DOHH2 (cell line): ENCODE measurements around the gene ZFPL1.

Experiments
- H3F3A ChIP-seq: fragments of 200-600 bp; sonication (generic), shearing (Covaris generic); 2 replicates; pipeline ENCODE4 v1.6.0; 2016; ENCODE audit warnings: antibody characterized with exemption, mild to moderate bottlenecking; ENCODE audit not compliant: control insufficient read depth, insufficient read depth
- H3K27ac ChIP-seq: fragments of 200-600 bp; sonication (generic); 2 replicates; pipeline ENCODE4 v1.5.1; 2014; ENCODE audit warnings: low read depth, mild to moderate bottlenecking, low read length, moderate library complexity
- H3K27me3 ChIP-seq: fragments of 200-600 bp; sonication (generic); 2 replicates; pipeline ENCODE4 v1.6.1; 2014; ENCODE audit warnings: mild to moderate bottlenecking, low read length, mixed read lengths; ENCODE audit not compliant: control insufficient read depth
- H3K36me3 ChIP-seq: fragments of 200-600 bp; sonication (generic); 2 replicates; pipeline ENCODE4 v1.6.1; 2014; ENCODE audit warnings: mild to moderate bottlenecking, low read length, moderate library complexity, mixed read lengths; ENCODE audit not compliant: control insufficient read depth
- H3K4me1 ChIP-seq: fragments of 200-600 bp; sonication (generic); 2 replicates; pipeline ENCODE4 v1.6.1; 2014; ENCODE audit warnings: mild to moderate bottlenecking, low read length, mixed read lengths; ENCODE audit not compliant: control insufficient read depth
- H3K4me2 ChIP-seq: fragments of 200-600 bp; sonication (generic); 2 replicates; pipeline ENCODE4 v1.6.0; 2014; ENCODE audit warnings: mild to moderate bottlenecking, low read length, moderate library complexity
- H3K4me3 ChIP-seq: fragments of 200-600 bp; sonication (generic); 2 replicates; pipeline ENCODE4 v1.5.1; 2014; ENCODE audit warnings: mild to moderate bottlenecking, low read length, mixed read lengths
- H3K79me2 ChIP-seq: fragments of 200-600 bp; sonication (generic); 2 replicates; pipeline ENCODE4 v1.6.1; 2014; ENCODE audit warnings: mild to moderate bottlenecking, low read length, mixed read lengths; ENCODE audit not compliant: control insufficient read depth
- H3K9me2 ChIP-seq: fragments of 200-600 bp; sonication (generic); replicated peaks from 2 replicates; pipeline ENCODE4 v1.6.1; 2014; ENCODE audit warnings: mild to moderate bottlenecking, low read length, mixed read lengths; ENCODE audit not compliant: control insufficient read depth
- H3K9me3 ChIP-seq: fragments of 200-600 bp; sonication (generic); 2 replicates; pipeline ENCODE4 v1.6.1; 2014; ENCODE audit warnings: antibody characterized with exemption, low read length, mixed read lengths; ENCODE audit not compliant: control insufficient read depth, insufficient read depth
- H4K20me1 ChIP-seq: fragments of 200-600 bp; sonication (generic); 2 replicates; pipeline ENCODE4 v1.6.0; 2014; ENCODE audit warnings: low read depth, mild to moderate bottlenecking, antibody characterized with exemption, low read length, moderate library complexity; ENCODE audit not compliant: control insufficient read depth, insufficient read depth
- EZH2phosphoT487 ChIP-seq: fragments of 200-600 bp; sonication (generic); IDR thresholded peaks from 2 replicates; pipeline ENCODE4 v1.6.1; 2017; ENCODE audit warnings: borderline replicate concordance, mild to moderate bottlenecking, antibody characterized with exemption, low read length, moderate library complexity, mixed read lengths
- TF ChIP-seq, protein P1 (sequence below): fragments of 200-600 bp; sonication (generic); IDR thresholded peaks from one replicate; pipeline ENCODE4 v1.5.1; 2014; ENCODE audit warnings: antibody characterized with exemption, mild to moderate bottlenecking, low read depth, low read length; ENCODE audit not compliant: poor library complexity, severe bottlenecking

Gene ZFPL1

GRCh38 chr11:65072631-65072966, 11.4 kb upstream of the ZFPL1 start:
- Histone ChIP-seq H3K27ac (no peak overlapping the region), H3K9me2 (no peaks in the 10 kb centered on the region), H3K27me3 (no peaks in the 10 kb centered on the region), H4K20me1 (no peaks in the 10 kb centered on the region), H3K4me2 (peak overlapping the region; percentile 39), H3K36me3 (peaks cover 23% of the 10 kb centered on the region), H3K79me2 (peaks cover 12% of the 10 kb centered on the region), H3K4me3 (no peak overlapping the region), H3K9me3 (no peaks in the 10 kb centered on the region), H3K4me1 (peaks cover 18% of the 10 kb centered on the region), H3F3A (no peaks in the 10 kb centered on the region)
- TF ChIP-seq EZH2phosphoT487: no peak
- TF ChIP-seq, protein P1, sequence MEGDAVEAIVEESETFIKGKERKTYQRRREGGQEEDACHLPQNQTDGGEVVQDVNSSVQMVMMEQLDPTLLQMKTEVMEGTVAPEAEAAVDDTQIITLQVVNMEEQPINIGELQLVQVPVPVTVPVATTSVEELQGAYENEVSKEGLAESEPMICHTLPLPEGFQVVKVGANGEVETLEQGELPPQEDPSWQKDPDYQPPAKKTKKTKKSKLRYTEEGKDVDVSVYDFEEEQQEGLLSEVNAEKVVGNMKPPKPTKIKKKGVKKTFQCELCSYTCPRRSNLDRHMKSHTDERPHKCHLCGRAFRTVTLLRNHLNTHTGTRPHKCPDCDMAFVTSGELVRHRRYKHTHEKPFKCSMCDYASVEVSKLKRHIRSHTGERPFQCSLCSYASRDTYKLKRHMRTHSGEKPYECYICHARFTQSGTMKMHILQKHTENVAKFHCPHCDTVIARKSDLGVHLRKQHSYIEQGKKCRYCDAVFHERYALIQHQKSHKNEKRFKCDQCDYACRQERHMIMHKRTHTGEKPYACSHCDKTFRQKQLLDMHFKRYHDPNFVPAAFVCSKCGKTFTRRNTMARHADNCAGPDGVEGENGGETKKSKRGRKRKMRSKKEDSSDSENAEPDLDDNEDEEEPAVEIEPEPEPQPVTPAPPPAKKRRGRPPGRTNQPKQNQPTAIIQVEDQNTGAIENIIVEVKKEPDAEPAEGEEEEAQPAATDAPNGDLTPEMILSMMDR: no peak

GRCh38 chr11:65077451-65077850, 6.6 kb upstream of the ZFPL1 start:
- no peak for TF ChIP-seq EZH2phosphoT487
- TF ChIP-seq, protein P1: no peak
- Histone ChIP-seq H3K9me2 (no peaks in the 10 kb centered on the region), H4K20me1 (no peaks in the 10 kb centered on the region), H3K27ac (no peak overlapping the region), H3K9me3 (no peaks in the 10 kb centered on the region), H3K36me3 (peaks cover 69% of the 10 kb centered on the region), H3K4me2 (no peak overlapping the region), H3F3A (no peaks in the 10 kb centered on the region), H3K4me3 (no peak overlapping the region), H3K4me1 (peaks cover 46% of the 10 kb centered on the region), H3K79me2 (peaks cover 58% of the 10 kb centered on the region), H3K27me3 (no peaks in the 10 kb centered on the region)

DNA sequence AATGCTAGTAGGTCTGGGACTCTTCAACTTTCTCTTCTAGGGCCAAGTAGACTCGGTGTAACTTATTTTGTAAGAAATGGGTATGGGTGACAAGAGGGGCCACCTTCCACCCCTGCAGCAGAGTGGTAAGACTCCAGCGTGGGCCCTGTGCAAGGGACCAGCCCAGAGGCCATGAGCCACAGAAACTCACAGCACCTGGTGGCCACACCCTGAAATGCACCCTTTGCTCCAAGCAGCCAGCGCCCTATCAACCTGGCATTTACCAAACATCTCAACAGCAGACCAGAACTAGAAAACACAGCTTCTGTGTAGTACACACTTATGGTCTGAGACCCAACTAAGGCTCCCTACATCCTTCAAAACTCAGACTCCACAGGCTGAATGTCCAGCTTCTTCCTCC, 5.9 kb upstream of the ZFPL1 start:
- peak overlapping the region; percentile 37 for H3K4me2 ChIP-seq
- H3F3A ChIP-seq: no peaks in the 10 kb centered on the region
- peaks cover 65% of the 10 kb centered on the region for H3K79me2 ChIP-seq
- H4K20me1 ChIP-seq: no peaks in the 10 kb centered on the region
- peak overlapping the region; percentile 31 for H3K4me3 ChIP-seq
- H3K9me3 ChIP-seq: no peaks in the 10 kb centered on the region
- H3K4me1 ChIP-seq: peaks cover 49% of the 10 kb centered on the region
- H3K27ac ChIP-seq: no peak overlapping the region
- TF ChIP-seq, protein P1: peak; percentile 83
- TF ChIP-seq EZH2phosphoT487: no peak
- H3K9me2 ChIP-seq: no peaks in the 10 kb centered on the region
- no peaks in the 10 kb centered on the region for H3K27me3 ChIP-seq
- H3K36me3 ChIP-seq: peaks cover 76% of the 10 kb centered on the region

- no peak overlapping the region for H3K27ac ChIP-seq
These were observed 5.2 kb upstream of the ZFPL1 start for GRCh38 chr11:65078786-65079342.

More at GRCh38 chr11:65078786-65079342, 5.2 kb upstream of the ZFPL1 start:
- H3K4me3 ChIP-seq: peak overlapping the region; percentile 31
- peaks cover 47% of the 10 kb centered on the region for H3K4me1 ChIP-seq
- H3K79me2 ChIP-seq: peaks cover 73% of the 10 kb centered on the region
- H3K36me3 ChIP-seq: peaks cover 83% of the 10 kb centered on the region
- no peaks in the 10 kb centered on the region for H4K20me1 ChIP-seq
- H3K27me3 ChIP-seq: no peaks in the 10 kb centered on the region
- H3F3A ChIP-seq: no peaks in the 10 kb centered on the region
- no peaks in the 10 kb centered on the region for H3K9me3 ChIP-seq
- H3K4me2 ChIP-seq: peak overlapping the region; percentile 37
- no peak for TF ChIP-seq EZH2phosphoT487
- TF ChIP-seq, protein P1: no peak
- H3K9me2 ChIP-seq: no peaks in the 10 kb centered on the region
